ENCODE data around the gene TRIM56.

DNA sequence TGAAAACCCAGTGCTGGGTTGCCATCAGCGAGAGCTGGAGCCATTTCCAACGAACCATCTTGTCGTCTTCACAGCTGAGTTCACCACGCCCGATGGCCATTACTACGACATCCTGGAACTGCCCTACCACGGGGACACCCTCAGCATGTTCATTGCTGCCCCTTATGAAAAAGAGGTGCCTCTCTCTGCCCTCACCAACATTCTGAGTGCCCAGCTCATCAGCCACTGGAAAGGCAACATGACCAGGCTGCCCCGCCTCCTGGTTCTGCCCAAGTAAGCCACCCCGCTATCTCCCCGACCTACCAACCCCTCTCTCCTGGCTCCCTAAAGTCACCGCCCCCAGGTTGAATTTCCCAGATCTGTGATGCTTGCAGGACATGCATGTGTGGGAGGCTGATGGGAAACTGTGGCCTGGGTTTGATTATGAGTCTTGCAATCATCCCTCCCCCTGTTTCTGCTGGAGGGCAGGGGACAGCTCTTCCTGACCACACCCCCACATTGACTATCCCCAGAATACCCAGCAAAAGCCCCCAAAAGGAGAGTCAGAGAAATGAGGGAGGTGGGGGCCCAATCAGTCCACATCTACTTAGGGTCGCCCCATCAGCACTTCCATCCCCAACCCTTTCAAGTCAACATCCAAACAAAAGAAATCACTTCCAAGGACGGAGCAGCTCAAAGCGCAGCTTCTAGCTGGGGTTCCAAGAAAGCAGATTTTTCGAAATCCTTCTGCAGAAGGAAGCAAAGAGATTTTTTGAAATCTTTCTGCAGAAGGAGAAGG lies 48.5 kb downstream of the TRIM56 start:
- TF ChIP-seq SUZ12 (IDR thresholded peaks at IDR 0.05; ENCODE audit: extremely low read depth, insufficient read depth, insufficient read length) (no peak), YY1 (IDR thresholded peaks at IDR 0.05; ENCODE audit: insufficient read depth, insufficient read length) (no peak)

Measured in NT2/D1 (cell line).